Endothelial cell of umbilical vein (primary cell): ENCODE measurements around the gene NALF2. TPM values are rescaled to one million over a fixed set of nuclear protein-coding genes. Genes with fewer than 3 reads are reported as not detected.

Experiments
- BruUV-seq: library from RNA; stranded (reverse); fragments of 400-500 nt; replicated peaks from 2 replicates; lab custom pipeline; 2021; lab: Mats Ljungman, UMichigan
- CTCF ChIA-PET: fragments of 300-600, 350-600 bp; sonication (Branson Sonifier 250); formaldehyde crosslinking; loops from one replicate; lab custom pipeline; 2021; ENCODE audit warnings: antibody characterized with exemption, inconsistent platforms; lab: Charles Lee
- POLR2A ChIA-PET: fragments of 300-600, 350-600 bp; sonication (Branson Sonifier 250); formaldehyde crosslinking; loops from one replicate; lab custom pipeline; 2021; ENCODE audit warnings: antibody characterized with exemption, inconsistent platforms; lab: Charles Lee
- DNase-seq: peaks from one replicate; pipeline ENCODE4 v3.0.0-alpha.2; 2011; ENCODE audit warnings: low read depth, low spot score
- FAIRE-seq: peaks from 2 replicates; lab custom pipeline; 2011; peaks lifted over from hg19 to GRCh38; lab: Jason Lieb, UNC
- H2AFZ ChIP-seq: 2 replicates; pipeline ENCODE4 v1.6.0; 2012; ENCODE audit warnings: low read depth, low read length, control low read depth, inconsistent platforms
- H3K27ac ChIP-seq: 2 replicates; pipeline ENCODE4 v1.5.1; 2011; ENCODE audit warnings: low read depth, mild to moderate bottlenecking, control low read depth, low read length, moderate library complexity; ENCODE audit not compliant: insufficient read depth
- H3K27me3 ChIP-seq, 2 experiments: 2 replicates each; pipeline versions ENCODE4 v1.6.0 to v1.6.1; 2011; ENCODE audit warnings: low read length in 2 of 2, mixed read lengths in 1 of 2; ENCODE audit not compliant: control insufficient read depth in 2 of 2, insufficient read depth in 2 of 2
- H3K36me3 ChIP-seq, 2 experiments: 2 replicates in 1 of 2; 3 replicates in 1 of 2; pipeline ENCODE4 v1.5.1; 2011; ENCODE audit warnings: low read length in 2 of 2, mild to moderate bottlenecking in 1 of 2, moderate library complexity in 1 of 2; ENCODE audit not compliant: control insufficient read depth in 2 of 2, insufficient read depth in 2 of 2; ENCODE audit errors: extremely low read depth in 1 of 2
- H3K4me1 ChIP-seq: 3 replicates; pipeline ENCODE4 v1.5.1; 2011; ENCODE audit warnings: mild to moderate bottlenecking, low read length; ENCODE audit not compliant: control insufficient read depth, insufficient read depth; ENCODE audit errors: extremely low read depth
- H3K4me2 ChIP-seq: 2 replicates; pipeline ENCODE4 v1.6.1; 2011; ENCODE audit warnings: low read length, control low read depth, mixed read lengths; ENCODE audit not compliant: insufficient read depth
- H3K4me3 ChIP-seq, 3 experiments: fragments of 200-600 bp in 1 of 3; sonication (generic), shearing (Covaris generic) in 1 of 3; replicated peaks in 1 of 3; 2 replicates each; pipeline ENCODE4 v1.5.1; 2011 to 2016; ENCODE audit warnings: control low read depth in 3 of 3, low read length in 3 of 3, mild to moderate bottlenecking in 2 of 3, inconsistent platforms in 1 of 3, low read depth in 1 of 3, moderate library complexity in 1 of 3; ENCODE audit not compliant: insufficient read depth in 1 of 3
- H3K79me2 ChIP-seq: 2 replicates; pipeline ENCODE4 v1.6.0; 2012; ENCODE audit warnings: low read length, inconsistent platforms; ENCODE audit not compliant: control insufficient read depth, insufficient read depth
- H3K9ac ChIP-seq: replicated peaks from 2 replicates; pipeline ENCODE3; 2011; ENCODE audit warnings: low read length, control low read depth; ENCODE audit not compliant: insufficient read depth; ENCODE audit errors: extremely low read depth
- H3K9me1 ChIP-seq: replicated peaks from 3 replicates; pipeline ENCODE4 v1.6.0; 2011; ENCODE audit warnings: mild to moderate bottlenecking, low read length; ENCODE audit not compliant: control insufficient read depth, insufficient read depth; ENCODE audit errors: extremely low read depth
- H3K9me3 ChIP-seq: replicated peaks from 2 replicates; pipeline ENCODE4 v1.5.1; 2012; ENCODE audit warnings: low read length, inconsistent platforms; ENCODE audit not compliant: control insufficient read depth, insufficient read depth
- H4K20me1 ChIP-seq: replicated peaks from 2 replicates; pipeline ENCODE3; 2011; ENCODE audit warnings: mild to moderate bottlenecking, low read length; ENCODE audit not compliant: control insufficient read depth, insufficient read depth; ENCODE audit errors: extremely low read depth
- EZH2 ChIP-seq: IDR thresholded peaks from 2 replicates; pipeline ENCODE4 v1.6.1; 2012; ENCODE audit warnings: borderline replicate concordance, low read depth, mild to moderate bottlenecking, moderate library complexity, low read length, inconsistent platforms; ENCODE audit not compliant: severe bottlenecking
- FOS ChIP-seq: IDR thresholded peaks from 2 replicates; pipeline ENCODE4 v1.6.1; 2011; ENCODE audit warnings: mild to moderate bottlenecking, low read length, moderate library complexity, borderline replicate concordance; ENCODE audit not compliant: insufficient read depth
- GATA2 ChIP-seq: IDR thresholded peaks from 2 replicates; pipeline ENCODE4 v1.7.0; 2011; ENCODE audit warnings: low read depth, mild to moderate bottlenecking, moderate library complexity, mixed read lengths, low read length; ENCODE audit not compliant: insufficient read length, insufficient read depth
- JUN ChIP-seq: IDR thresholded peaks from 2 replicates; pipeline ENCODE4 v1.6.1; 2011; ENCODE audit warnings: borderline replicate concordance, low read depth; ENCODE audit not compliant: insufficient read length, insufficient read depth
- MYC ChIP-seq: IDR thresholded peaks from one replicate; pipeline ENCODE4 v1.6.1; 2011; ENCODE audit warnings: mild to moderate bottlenecking, low read depth, low read length
- POLR2A ChIP-seq: IDR thresholded peaks from 2 replicates; pipeline ENCODE4 v1.6.1; 2012; ENCODE audit warnings: low read depth, mild to moderate bottlenecking, control low read depth, low read length
- POLR2AphosphoS5 ChIP-seq: IDR thresholded peaks from 2 replicates; pipeline ENCODE4 v1.6.1; 2012; ENCODE audit warnings: low read depth, mild to moderate bottlenecking, control low read depth, low read length, moderate library complexity; ENCODE audit not compliant: insufficient read depth
- dilution Hi-C: fragments of 300-500 bp; cut with MboI; formaldehyde crosslinking; loops from one replicate; pipeline ENCODE4 v1.15.0; 2019; ENCODE audit warnings: low sequenced_read_pairs; ENCODE audit not compliant: extremely low pct_ligation_motif_present
- intact Hi-C: fragments of 100-400 bp; cut with micrococcal nuclease; formaldehyde crosslinking; loops from one replicate; pipeline ENCODE4 v1.10.0; 2022
- polyA plus RNA-seq, 4 experiments: library from polyadenylated mRNA; depleted of rRNA in 3 of 4; stranded (reverse) in 3 of 4; unstranded in 1 of 4; fragments of >200 nt; gene quantifications; 2 replicates each; pipeline versions ENCODE4 v1.2.1 to v1.2.3, GENCODE V29; 2011 to 2012; ENCODE audit warnings: missing spikeins in 1 of 4
- total RNA-seq: library from RNA; stranded (reverse); gene quantifications from 2 replicates; pipeline ENCODE4 v1.2.3, GENCODE V29; 2021
- TF ChIP-seq, protein P1 (sequence below), 2 donors: IDR thresholded peaks; 1 replicate in 1 of 2; 2 replicates in 1 of 2; pipeline ENCODE4 v1.5.1; 2011; ENCODE audit warnings: low read length in 2 of 2, mild to moderate bottlenecking in 2 of 2, moderate library complexity in 2 of 2, control low read depth in 1 of 2, inconsistent platforms in 1 of 2, low read depth in 1 of 2; ENCODE audit not compliant: insufficient read depth in 1 of 2; ENCODE audit errors: extremely low read depth in 1 of 2
- TF ChIP-seq, protein P2 (sequence below): IDR thresholded peaks from 2 replicates; pipeline ENCODE4 v1.6.1; 2011; ENCODE audit not compliant: insufficient read depth, insufficient read length

The NALF2 gene
- total and polyA plus RNA-seq, 2 donors (not counting 3 experiments of a cell fraction or from before 2014, with no cell fraction given): not detected

GRCh38 chrX:69522052-69522451 is 17.9 kb downstream of the NALF2 start:
- intact Hi-C loops: no loop called here
- Histone ChIP-seq H3K27ac (no peak overlapping the region), H3K9me3 (no peaks in the 10 kb centered on the region), H3K4me1 (no peaks in the 10 kb centered on the region), H3K4me2 (no peak overlapping the region), H3K9me1 (no peaks in the 10 kb centered on the region), H3K4me3 (no peak overlapping the region), H3K79me2 (no peaks in the 10 kb centered on the region), H2AFZ (no peak overlapping the region), H3K27me3 (no peaks in the 10 kb centered on the region), H3K9ac (no peak overlapping the region), H4K20me1 (no peaks in the 10 kb centered on the region), H3K36me3 (no peaks in the 10 kb centered on the region)
- BruUV-seq: no TSS peak
- no peak for FAIRE-seq
- POLR2A ChIA-PET: no interaction called here
- no peak for DNase-seq
- TF ChIP-seq, protein P1, sequence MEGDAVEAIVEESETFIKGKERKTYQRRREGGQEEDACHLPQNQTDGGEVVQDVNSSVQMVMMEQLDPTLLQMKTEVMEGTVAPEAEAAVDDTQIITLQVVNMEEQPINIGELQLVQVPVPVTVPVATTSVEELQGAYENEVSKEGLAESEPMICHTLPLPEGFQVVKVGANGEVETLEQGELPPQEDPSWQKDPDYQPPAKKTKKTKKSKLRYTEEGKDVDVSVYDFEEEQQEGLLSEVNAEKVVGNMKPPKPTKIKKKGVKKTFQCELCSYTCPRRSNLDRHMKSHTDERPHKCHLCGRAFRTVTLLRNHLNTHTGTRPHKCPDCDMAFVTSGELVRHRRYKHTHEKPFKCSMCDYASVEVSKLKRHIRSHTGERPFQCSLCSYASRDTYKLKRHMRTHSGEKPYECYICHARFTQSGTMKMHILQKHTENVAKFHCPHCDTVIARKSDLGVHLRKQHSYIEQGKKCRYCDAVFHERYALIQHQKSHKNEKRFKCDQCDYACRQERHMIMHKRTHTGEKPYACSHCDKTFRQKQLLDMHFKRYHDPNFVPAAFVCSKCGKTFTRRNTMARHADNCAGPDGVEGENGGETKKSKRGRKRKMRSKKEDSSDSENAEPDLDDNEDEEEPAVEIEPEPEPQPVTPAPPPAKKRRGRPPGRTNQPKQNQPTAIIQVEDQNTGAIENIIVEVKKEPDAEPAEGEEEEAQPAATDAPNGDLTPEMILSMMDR (IDR thresholded peaks at IDR 0.05; ENCODE audit: extremely low read depth in 1 of 2, insufficient read depth in 1 of 2, low read depth in 1 of 2, low read length in 2 of 2): no peak
- CTCF ChIA-PET: no interaction called here
- dilution Hi-C loops: no loop called here

- Histone ChIP-seq H3K9me3 (no peaks in the 10 kb centered on the region), H2AFZ (no peak overlapping the region), H4K20me1 (no peaks in the 10 kb centered on the region), H3K4me1 (no peaks in the 10 kb centered on the region), H3K79me2 (no peaks in the 10 kb centered on the region), H3K9ac (no peak overlapping the region), H3K4me3 (no peak overlapping the region), H3K9me1 (no peaks in the 10 kb centered on the region), H3K4me2 (no peak overlapping the region), H3K27me3 (no peaks in the 10 kb centered on the region), H3K36me3 (no peaks in the 10 kb centered on the region), H3K27ac (no peak overlapping the region)
- POLR2A ChIA-PET: no interaction called here
- dilution Hi-C loops: no loop called here
- DNase-seq: no peak
- no peak for TF ChIP-seq FOS
- no peak for TF ChIP-seq POLR2AphosphoS5
- TF ChIP-seq, protein P1 (IDR thresholded peaks at IDR 0.05; ENCODE audit: extremely low read depth in 1 of 2, insufficient read depth in 1 of 2, low read depth in 1 of 2, low read length in 2 of 2): no peak
- TF ChIP-seq MYC: no peak
- no peak for TF ChIP-seq EZH2
- TF ChIP-seq, protein P2, sequence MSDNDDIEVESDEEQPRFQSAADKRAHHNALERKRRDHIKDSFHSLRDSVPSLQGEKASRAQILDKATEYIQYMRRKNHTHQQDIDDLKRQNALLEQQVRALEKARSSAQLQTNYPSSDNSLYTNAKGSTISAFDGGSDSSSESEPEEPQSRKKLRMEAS: no peak
- TF ChIP-seq GATA2: no peak
- no peak for TF ChIP-seq POLR2A
- no peak for TF ChIP-seq JUN
- CTCF ChIA-PET: no interaction called here
- intact Hi-C loops: no loop called here
- FAIRE-seq: no peak
- no TSS peak for BruUV-seq
Measured at GRCh38 chrX:69523314-69523713, 19.2 kb downstream of the NALF2 start.
